HL-60/S4 treated with retinoic acid at 250 ng/mL for 4 days and 3 days (cell line): Measurements from ENCODE around the gene LPP.
"Not testable (repeated sequence)": the region's sequence is repeated elsewhere in the genome, so short reads cannot be mapped to it uniquely, and the experiment has no call there.

ENCODE experiments used
- in situ Hi-C: fragments of 300-500 bp; cut with MboI; formaldehyde crosslinking; loops from 2 replicates; pipeline ENCODE4 v1.7.0; 2022; ENCODE audit warnings: low sequenced_read_pairs

The LPP gene

GRCh38 chr3:188154014-188154808 is at the start of gene LPP:
LPP (plus strand) TSS chr3:188154157; CDS start chr3:188406121, 251,964 bp downstream.
- in situ Hi-C loops = no loop called here

GRCh38 chr3:188106006-188106405 is 48.0 kb upstream of the LPP start:
- in situ Hi-C loops = no loop called here

- in situ Hi-C loops = no loop called here
Measured at GRCh38 chr3:188106454-188106853, 47.5 kb upstream of the LPP start.

GRCh38 chr3:188106887-188107830 is 46.8 kb upstream of the LPP start:
- in situ Hi-C loops = no loop called here

- in situ Hi-C loops = no loop called here
Measured at GRCh38 chr3:188108703-188109412, 45.1 kb upstream of the LPP start.

- in situ Hi-C loops = no loop called here
Measured at GRCh38 chr3:188111002-188111584, 42.9 kb upstream of the LPP start.

- in situ Hi-C loops = no loop called here
Measured at GRCh38 chr3:188113756-188114155, 40.2 kb upstream of the LPP start.

- in situ Hi-C loops = no loop called here
Measured at GRCh38 chr3:188119846-188120245, 34.1 kb upstream of the LPP start.

- in situ Hi-C loops = no loop called here
Measured at GRCh38 chr3:188122571-188123169, 31.3 kb upstream of the LPP start.

GRCh38 chr3:188123170-188123905 is 30.6 kb upstream of the LPP start:
- in situ Hi-C loops = no loop called here

- in situ Hi-C loops = no loop called here
Measured at GRCh38 chr3:188124184-188124583, 29.8 kb upstream of the LPP start.

- in situ Hi-C loops = no loop called here
Measured at GRCh38 chr3:188125076-188125475, 28.9 kb upstream of the LPP start.

- in situ Hi-C loops = no loop called here
Measured at GRCh38 chr3:188126276-188126675, 27.7 kb upstream of the LPP start.

- in situ Hi-C loops = no loop called here
Measured at GRCh38 chr3:188126934-188127333, 27.0 kb upstream of the LPP start.

GRCh38 chr3:188128905-188129304 is 25.1 kb upstream of the LPP start:
- in situ Hi-C loops = no loop called here

- in situ Hi-C loops = not testable (repeated sequence)
Measured at GRCh38 chr3:188131023-188131422, 22.9 kb upstream of the LPP start.

GRCh38 chr3:188133219-188133618 is 20.7 kb upstream of the LPP start:
- in situ Hi-C loops = no loop called here

GRCh38 chr3:188133646-188134045 is 20.3 kb upstream of the LPP start:
- in situ Hi-C loops = no loop called here

GRCh38 chr3:188134079-188134478 is 19.9 kb upstream of the LPP start:
- in situ Hi-C loops = no loop called here

- in situ Hi-C loops = no loop called here
Measured at GRCh38 chr3:188134856-188135255, 19.1 kb upstream of the LPP start.
